ENCODE measurements around the gene CALML3.

GRCh38 chr10:5492929-5493576, 31.7 kb upstream of the CALML3 start:
- TF ChIP-seq POLR2A (IDR thresholded peaks at IDR 0.05) (no peak), CTCF (IDR thresholded peaks at IDR 0.05) (no peak)
